Anterior cingulate cortex (tissue), 58 donors: ENCODE data around the gene CXorf58.
"Not testable (repeated sequence)": the region's sequence is repeated elsewhere in the genome, so short reads cannot be mapped to it uniquely, and the experiment has no call there.

Source experiments
- DNase-seq, 58 donors: peaks; one replicate each; lab custom pipeline; 2025; lab: John Stamatoyannopoulos, UW

CXorf58 gene, protein sequence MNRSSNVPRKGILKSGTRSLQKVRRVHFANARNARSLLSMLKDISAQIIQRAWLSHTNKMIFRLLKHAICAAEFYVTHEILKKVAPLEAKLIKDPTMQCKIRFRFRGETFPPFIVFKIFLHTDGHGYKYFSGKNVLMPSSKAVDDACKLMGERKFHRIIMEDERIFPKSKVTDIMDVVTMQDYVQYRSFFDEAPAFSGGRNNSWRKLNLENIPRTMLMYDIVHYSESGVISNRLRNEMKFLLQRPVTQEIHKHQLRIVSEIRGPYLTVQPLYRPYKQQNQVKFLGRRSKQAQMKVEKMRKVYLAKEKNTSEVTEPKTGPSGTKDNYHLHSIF

DNA sequence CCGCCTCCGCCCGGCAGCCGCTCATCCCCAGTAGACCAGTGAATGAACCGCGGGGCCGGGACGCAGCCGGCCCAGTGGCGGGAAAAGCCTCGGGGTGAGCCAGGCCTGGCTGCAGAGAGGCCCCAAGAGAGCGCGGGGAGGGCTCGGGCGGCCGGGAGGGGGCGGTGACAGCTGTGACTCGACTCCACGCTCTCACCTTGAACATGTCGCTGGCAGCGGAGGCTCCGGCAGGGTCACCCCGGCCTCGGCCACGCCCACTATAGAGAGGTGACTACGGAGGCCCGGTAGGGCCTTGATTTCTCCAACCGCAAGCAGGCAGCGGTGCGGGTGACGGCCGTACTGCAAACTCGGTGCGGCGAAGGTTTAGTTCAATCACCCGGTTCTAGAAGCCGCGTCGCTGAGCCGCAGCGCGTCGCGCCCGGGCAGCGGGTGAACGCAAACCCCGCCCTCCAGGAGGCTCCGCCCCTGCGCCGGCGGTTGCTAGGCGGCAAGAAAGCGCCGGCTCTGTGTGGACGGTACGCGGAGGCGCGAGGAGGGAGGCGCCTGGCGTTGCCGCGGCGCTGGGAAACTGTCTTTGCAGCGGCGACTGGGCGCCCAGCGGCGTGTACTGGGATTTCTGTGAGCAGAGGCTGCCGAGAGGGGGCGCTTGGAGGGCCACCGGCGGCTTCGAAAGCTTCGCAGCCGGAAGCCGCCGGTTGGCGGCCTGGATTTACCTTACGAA is at the start of gene CXorf58, which contains the start of gene APOO:
CXorf58 (plus strand) TSS at position 509 of the 721 bp plus-strand sequence. CDS start 2,297 bp downstream, outside the sequence.
APOO (minus strand) TSS at position 441 of the 721 bp plus-strand sequence; CDS start at position 205, 236 bp downstream.
- peak; percentile 40 to 92 (median 81) for DNase-seq

DNA sequence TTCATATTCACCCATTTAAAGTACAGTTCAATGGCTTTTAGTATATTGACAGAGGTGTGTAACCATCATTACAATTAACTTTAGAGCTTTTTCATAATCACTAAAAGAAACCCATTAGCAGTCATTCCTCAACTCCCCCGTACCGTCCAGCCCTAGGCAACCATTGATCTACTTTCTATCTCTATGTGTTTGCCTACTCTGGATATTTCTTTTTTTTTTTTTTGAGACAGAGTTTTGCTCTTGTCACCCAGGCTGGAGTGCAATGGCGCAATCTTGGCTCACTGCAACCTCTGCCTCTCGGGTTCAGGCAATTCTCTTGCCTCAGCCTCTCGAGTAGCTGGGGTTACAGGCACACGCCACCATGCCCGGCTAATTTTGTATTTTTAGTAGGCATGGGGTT is 48.6 kb upstream of the CXorf58 start:
- DNase-seq = not testable (repeated sequence)

DNA sequence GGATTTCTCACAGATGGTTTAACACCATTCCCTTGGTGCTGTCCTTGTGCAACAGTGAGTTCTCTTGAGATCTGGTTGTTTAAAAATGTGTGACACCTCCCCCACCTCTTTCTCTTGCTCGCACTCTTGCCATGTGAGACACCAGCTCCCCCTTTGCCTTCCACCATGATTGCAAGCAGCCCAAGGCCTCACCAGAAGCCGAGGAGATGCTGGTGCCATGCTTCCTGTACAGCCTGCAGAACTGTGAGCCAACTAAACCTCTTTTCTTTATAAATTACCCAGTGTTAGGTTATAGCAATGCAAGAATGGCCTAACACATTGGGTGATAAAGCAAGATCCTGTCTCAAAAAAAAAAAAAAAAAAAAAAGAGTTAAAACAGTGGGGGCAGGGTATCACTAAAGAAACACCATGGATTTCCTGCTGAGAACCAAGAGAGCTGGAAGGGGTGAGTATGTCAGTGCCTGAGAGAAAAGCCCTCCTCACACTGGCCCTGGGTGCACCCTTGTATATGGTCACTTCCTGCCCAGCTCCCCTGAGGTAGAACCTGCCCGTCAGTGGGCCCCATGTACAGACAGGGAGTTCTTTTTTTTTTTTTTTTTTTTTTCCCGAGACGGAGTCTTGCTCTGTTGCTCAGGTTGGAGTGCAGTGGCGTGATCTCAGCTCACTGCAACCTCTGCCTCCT is 46.5 kb upstream of the CXorf58 start:
- DNase-seq = no peak

DNA sequence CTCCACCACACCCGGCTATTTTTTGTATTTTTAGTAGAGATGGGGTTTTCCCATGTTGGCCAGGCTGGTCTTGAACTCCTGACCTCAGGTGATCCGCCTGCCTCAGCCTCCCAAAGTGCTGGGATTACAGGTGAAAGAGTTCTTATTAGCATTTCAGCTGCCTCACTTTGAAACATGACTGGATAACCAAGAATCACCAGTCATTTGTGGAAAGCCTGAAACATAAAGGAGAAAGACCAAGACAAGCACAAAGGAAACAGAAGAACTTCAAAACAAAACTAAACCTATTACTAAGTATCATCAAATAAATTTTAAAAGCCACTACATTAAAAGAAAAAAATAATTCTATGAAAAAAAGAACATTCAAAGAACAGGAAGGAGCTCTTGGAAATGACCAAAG is 45.9 kb upstream of the CXorf58 start:
- not testable (repeated sequence) for DNase-seq

DNA sequence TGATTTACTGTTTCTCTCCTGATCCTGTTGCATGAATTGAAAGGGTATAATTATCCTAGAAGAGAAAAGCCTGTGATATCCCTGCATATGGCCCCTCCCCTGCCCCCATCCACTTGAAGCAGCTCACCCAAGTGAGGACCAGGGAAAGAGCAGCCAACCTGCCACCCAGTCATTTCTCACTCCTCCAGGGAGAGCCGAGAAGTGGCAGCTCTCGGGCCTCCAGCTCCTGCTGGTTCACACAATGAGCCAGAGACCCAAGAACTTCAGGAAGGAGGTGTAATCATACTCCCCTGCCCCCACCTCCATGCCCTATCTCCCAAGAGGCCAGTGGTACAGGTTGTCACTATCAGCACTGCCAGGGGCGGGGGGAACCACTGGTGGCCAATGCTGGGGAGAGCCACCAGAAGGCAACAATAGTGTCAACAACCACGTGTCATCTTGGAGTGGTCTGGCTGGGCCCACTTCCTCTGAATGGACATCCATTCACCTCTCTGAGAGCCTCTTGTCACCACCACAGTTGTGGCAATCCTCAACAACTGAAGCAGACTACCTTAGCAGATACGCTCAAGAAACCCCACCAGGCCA is 43.0 kb upstream of the CXorf58 start:
- no peak for DNase-seq

DNA sequence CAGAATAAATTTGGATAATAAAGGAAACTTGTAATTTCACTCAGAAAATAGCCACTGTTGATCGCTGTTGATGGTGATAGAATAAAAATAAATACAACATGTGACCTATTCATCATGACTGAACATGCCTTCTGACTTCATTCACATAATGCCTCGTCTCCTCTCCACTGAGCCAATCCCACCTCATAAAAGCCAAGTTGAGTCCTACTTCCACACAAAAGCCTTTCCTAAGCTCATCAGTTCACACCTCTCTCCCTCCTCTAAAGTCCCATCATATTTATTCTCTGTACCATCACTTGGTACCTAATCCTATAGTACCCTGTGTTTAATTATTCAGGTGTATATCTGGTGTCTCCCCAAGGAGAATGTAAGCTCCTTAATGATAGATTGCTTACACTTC is 37.8 kb upstream of the CXorf58 start:
- DNase-seq = no peak

DNA sequence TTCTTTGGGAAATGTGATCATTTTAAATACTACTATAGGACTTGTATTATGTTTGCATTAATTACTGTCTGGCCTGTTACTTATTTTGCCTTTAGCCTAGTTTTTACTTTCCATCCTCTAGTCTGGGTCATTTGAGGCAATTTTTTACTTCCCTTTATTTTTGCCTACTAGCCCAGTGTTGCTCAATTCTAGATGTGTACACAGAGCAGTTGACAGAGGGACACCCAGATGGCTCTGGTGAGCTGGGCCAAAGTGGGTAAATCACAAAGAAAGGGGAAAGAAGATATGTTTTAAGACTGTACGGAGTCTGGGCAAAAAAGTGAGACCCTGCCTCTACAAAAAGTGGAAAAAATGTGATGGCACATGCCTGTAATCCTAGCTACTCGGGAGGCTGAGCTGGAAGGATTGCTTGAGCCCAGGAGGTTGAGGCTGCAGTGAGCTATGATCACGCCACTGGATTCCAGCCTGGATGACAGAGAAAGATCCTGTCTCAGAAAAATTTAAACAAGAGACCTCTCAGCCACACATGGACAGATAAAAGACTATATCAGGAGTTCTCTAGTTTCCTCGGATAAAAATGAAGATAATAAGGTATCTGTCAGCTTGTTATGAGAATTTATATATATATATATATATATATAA is 35.8 kb upstream of the CXorf58 start:
- no peak for DNase-seq

DNA sequence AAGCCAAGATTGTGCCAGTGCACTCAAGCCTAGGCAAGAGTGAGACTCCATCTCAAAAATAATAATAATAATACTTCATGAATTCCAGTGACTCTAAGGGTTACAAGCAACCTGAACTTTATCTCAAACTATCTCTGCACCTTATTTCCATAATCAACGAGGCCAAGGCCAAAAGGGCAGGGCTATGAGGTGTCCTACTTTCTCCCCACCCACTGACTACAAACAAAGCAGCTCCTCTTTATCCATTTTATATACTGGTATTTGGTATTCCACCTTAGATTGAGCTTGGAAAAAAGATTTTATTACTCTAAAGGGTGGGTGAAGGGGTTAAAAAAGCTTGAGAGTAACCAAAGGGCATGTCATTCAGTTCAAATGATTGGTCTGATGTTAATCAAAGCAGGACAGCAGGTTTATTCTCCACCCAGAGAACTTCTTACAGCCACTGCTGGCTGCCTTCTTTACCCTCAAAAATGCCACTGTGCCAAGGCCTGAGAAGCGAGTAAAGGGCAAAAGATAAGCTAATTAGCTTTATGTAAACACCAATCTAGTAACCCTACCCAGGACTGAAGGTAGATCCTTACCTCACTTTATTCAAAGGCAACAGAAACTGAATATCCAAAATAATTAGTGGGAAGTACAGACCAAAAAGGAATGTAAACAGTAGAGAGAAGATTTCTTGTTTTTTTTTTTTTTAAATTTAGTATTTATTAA is 28.3 kb upstream of the CXorf58 start:
- DNase-seq = no peak

DNA sequence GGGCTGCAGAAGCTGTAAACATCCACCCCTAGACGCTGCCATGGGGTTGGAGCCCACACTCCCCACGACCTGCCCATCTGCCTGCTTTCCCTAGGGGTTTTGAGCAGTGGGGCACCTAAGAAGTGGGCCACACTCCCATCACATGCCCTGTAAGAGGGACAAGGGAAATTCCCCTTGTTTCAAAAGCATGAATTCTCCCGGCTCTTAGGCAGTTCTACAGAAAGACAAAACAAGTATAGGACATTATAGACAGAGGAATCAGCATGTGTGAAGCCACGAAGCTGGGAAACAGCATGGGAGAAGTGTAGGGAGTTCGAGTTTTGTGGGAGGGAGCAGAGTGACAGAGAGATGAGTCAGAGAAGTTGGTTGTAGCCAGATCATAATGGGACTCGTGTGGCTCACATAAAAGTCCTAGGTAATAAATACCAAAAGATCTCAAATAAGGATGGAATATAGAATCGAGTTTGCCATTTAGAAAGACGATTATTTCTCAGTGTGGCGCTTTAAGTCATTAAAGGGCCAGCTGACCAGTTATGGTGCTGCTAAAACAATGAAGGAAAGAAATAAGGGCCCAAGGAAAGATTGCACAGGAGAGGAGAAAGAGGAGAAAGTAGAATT is 24.0 kb upstream of the CXorf58 start:
- peak in 4 of 58 donors; percentile 0 to 3 (median 2) for DNase-seq

DNA sequence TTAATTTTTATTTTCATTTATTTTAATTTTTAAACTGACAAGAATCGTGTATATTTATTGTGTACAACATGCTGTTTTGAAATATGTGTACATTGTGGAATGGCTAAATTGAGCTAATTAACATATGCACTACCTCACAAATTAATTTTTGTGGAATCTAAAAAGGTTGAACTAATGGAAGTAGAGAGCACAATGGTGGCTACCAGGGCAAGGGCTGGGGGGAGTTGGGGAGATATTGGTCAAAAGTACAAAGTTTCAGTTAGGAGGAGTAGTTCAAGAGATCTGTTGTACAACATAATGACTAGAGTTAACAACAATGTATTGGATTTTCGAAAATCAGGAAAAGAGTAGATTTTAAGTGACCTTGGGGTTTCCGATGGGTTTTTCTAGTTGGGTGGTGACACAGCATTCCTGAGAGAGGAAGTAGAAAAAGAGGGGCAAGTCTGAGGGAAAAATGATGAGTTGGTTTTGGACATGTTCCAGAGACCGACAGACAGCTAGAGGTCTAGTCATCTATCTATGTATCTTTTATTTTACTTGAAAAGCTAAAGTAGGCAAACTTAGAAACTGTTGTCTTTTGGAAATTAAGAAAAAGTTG is 23.3 kb upstream of the CXorf58 start:
- no peak for DNase-seq

DNA sequence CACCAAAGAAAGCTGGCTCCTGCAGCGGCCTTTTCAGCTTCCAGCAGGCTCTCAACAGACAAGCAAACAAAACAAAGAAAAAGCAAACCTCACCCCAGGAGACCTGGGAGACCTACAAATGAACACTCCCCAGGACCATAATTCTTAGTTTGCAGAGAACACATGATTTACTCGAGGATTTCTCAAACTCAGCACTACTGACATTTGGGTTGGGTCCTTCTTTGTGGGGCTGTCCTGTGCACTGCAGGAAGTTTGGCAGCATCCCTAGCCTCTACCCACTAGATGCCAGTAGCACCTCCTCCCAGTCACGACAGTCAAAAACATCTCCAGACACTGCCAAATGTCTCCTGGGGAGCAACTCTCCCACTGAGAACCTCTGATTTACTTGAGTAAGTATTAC is 22.0 kb upstream of the CXorf58 start:
- no peak for DNase-seq

DNA sequence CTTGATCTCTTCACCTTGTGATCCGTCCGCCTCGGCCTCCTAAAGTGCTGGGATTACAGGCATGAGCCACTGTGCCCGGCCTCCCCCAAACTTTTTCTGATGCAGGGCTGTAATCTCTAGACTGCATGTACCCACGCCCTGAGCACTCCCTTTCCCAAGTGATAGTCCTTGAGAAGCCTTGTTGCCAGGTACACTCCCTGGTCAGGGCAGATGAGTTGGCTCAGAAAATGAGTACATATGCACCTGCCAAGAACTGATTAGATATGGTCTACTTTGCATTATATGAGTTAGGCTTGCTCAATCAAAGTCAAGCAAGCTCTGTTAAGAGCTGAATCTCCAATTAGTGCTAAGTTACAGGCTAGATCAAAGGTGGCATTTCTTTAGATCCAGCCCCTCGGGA is 20.4 kb upstream of the CXorf58 start:
- DNase-seq = no peak

DNA sequence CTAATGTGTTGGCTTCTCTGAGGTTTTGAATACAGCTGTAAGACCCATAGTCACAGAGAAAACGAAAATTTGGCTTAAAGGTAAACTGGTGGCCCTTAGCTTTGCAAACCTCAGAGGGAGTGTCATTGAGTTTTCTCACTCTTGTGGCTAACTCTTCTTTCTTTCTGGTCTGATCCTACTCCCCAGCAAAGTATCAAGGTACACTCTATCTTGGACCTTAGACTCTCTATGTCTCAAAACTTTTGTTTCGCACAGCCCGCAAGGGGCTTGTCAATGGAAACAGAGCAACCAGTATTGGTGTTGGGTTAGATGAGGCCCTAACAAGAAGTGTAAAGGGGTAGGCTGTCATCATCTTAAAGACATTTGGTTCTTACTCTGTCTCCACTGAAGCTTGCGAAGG is 19.9 kb upstream of the CXorf58 start:
- no peak for DNase-seq

DNA sequence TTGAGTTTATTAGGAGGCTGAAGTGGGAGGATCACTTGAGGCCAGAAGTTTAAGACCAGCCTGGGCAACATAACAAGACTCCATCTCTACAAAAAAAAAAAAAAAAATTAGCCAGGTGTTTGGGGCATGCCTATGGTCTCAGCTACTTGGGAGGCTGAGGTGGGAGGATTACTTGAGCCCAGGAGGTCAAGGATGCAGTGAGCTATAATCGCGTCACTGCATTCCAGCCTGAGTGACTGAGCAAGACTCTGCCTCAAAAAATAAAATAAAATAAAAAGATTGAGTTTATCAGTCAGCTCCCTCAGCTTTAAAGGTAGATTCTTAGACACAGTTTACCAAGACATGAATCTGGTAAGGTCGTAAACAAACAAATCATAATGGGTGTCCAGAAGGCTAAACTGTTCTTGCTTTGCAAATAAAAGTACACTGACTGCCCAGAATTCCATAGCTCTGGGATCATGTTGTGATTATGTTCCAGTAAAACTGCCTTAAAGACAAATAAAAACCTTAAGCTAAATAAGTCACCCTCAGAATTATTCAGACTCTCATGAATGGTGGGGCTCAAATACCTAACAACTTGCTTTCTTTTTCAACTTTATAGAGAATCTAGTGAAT is 18.8 kb upstream of the CXorf58 start:
- DNase-seq = no peak

DNA sequence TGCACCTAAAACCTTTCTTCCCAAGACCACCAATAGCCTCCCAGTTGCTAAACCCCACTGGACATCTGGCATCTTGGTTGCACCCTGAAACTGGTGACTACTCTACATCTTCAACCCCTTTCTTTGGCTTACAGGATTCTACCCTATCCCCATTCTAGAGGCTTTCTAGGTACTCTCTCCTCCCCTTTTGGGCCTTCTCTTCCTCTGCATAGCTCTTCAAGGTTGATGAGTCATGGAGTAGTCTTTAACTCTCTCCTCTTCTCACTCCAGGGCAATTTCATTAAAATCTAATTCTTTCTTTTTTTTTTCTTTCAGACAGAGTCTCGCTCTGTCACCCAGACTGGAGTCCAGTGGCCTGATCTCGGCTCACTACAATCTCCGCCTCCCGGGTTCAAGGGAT is 16.9 kb upstream of the CXorf58 start:
- DNase-seq = no peak

DNA sequence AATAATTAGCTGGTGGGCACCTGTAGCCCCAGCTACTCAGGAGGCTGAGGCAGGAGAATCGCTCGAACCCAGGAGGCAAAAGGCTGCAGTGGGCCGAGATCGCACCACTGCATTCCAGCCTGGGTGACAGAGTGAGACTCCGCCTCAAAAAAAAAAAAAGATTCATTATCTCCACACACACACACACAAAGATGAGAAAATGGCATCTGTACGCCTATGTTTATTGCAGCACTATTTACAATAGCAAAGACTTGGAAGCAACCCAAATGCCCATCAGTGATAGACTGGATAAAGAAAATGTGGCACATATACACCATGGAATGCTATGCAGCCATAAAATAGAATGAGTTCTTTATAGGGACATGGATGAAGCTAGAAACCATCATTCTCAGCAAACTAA is 12.8 kb upstream of the CXorf58 start:
- not testable (repeated sequence) for DNase-seq

DNA sequence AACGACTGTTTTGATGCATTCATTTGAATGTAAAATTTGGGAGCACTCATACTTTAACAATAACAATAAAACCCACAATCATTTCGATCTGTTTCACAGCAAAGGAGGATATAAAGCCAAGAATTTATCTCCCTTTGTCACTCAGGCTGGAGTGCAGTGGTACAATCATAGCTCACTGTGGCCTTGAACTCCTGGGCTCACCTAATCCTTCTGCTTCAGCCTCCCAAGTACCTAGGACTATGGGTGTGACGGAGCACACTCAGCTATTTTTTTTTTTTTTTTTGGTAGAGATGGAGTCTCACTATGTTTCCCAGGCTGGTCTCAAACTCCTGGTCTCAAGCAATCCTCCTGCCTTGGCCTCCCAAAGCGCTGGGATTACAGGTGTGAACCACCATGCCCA is 11.3 kb upstream of the CXorf58 start:
- not testable (repeated sequence) for DNase-seq

DNA sequence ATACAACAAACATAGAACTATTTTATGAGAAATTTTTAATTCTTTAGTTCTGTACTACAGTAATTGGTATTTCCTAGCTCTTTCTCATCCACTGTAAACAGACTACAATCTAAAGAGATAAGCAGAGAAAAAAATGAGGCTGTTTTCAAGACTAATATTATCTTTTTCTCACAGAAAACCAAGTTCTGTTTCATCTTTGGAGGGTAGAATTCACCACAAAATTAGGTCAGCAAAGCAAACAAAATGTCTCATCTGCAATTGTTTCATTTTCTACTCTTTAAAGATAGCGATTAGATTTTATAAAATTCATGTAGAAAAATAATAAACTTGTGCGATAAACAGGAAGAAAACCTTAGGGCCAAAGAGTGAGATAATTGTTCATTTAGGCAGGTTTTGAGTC is 10.8 kb upstream of the CXorf58 start:
- DNase-seq = no peak
